Stimulated activated CD4-positive, alpha-beta T cell treated with anti-CD3 and anti-CD28 coated beads, Interleukin-2, amount 100 ng/mL, for 4 hours (primary cell): ENCODE results near the gene WDR88.
"Not testable (repeated sequence)": the region's sequence is repeated elsewhere in the genome, so short reads cannot be mapped to it uniquely, and the experiment has no call there.

Experiments used
- DNase-seq: peaks from one replicate; pipeline ENCODE4 v3.0.0-alpha.2; 2020; ENCODE audit warnings: low read depth

The WDR88 gene

GRCh38 chr19:33129901-33130300 lies 2.0 kb upstream of the WDR88 start:
- no peak for DNase-seq

GRCh38 chr19:33130433-33130832 lies 1.5 kb upstream of the WDR88 start:
- DNase-seq, result no peak

GRCh38 chr19:33132425-33132824 lies 511 bp downstream of the WDR88 start:
- no peak for DNase-seq

- DNase-seq, result no peak
These were observed 1.6 kb downstream of the WDR88 start for GRCh38 chr19:33133438-33134031.

GRCh38 chr19:33134571-33135041 lies 2.7 kb downstream of the WDR88 start:
- DNase-seq, result peak; percentile 64

- no peak for DNase-seq
These were observed 7.3 kb downstream of the WDR88 start for GRCh38 chr19:33139165-33139564.

GRCh38 chr19:33143897-33144405 lies 12.0 kb downstream of the WDR88 start:
- DNase-seq, result peak; percentile 40

- no peak for DNase-seq
These were observed 14.3 kb downstream of the WDR88 start for GRCh38 chr19:33146209-33146608.

- DNase-seq, result no peak
These were observed 15.6 kb downstream of the WDR88 start for GRCh38 chr19:33147538-33147937.

GRCh38 chr19:33150852-33151518 lies 19.1 kb downstream of the WDR88 start:
- DNase-seq, result no peak

GRCh38 chr19:33152176-33152575 lies 20.3 kb downstream of the WDR88 start:
- no peak for DNase-seq

GRCh38 chr19:33152625-33153024 lies 20.7 kb downstream of the WDR88 start:
- DNase-seq, result not testable (repeated sequence)

GRCh38 chr19:33154313-33154712 lies 22.4 kb downstream of the WDR88 start:
- not testable (repeated sequence) for DNase-seq

GRCh38 chr19:33156334-33156733 lies 24.4 kb downstream of the WDR88 start:
- no peak for DNase-seq

- no peak for DNase-seq
These were observed 26.0 kb downstream of the WDR88 start for GRCh38 chr19:33157906-33158305.

GRCh38 chr19:33158365-33158764 lies 26.5 kb downstream of the WDR88 start:
- DNase-seq, result no peak

- no peak for DNase-seq
These were observed 27.2 kb downstream of the WDR88 start for GRCh38 chr19:33159149-33159548.

- no peak for DNase-seq
These were observed 28.0 kb downstream of the WDR88 start for GRCh38 chr19:33159893-33160292.

GRCh38 chr19:33161201-33161600 lies 29.3 kb downstream of the WDR88 start:
- DNase-seq, result no peak

GRCh38 chr19:33163481-33163880 lies 31.6 kb downstream of the WDR88 start:
- DNase-seq, result no peak

- DNase-seq, result not testable (repeated sequence)
These were observed 34.1 kb downstream of the WDR88 start for GRCh38 chr19:33166037-33166436.

GRCh38 chr19:33167438-33167837 lies 35.5 kb downstream of the WDR88 start:
- no peak for DNase-seq

GRCh38 chr19:33168528-33168927 lies 36.6 kb downstream of the WDR88 start:
- DNase-seq, result no peak
